Measurements from ENCODE around the gene RENBP.

The RENBP gene

GRCh38 chrX:153888344-153888743 lies 56.1 kb downstream of the RENBP start:
- DNase-seq (ENCODE audit: low spot score), result no peak

- no peak for DNase-seq (ENCODE audit: low spot score)
Measured at GRCh38 chrX:153887385-153887784, 57.1 kb downstream of the RENBP start.

DNA sequence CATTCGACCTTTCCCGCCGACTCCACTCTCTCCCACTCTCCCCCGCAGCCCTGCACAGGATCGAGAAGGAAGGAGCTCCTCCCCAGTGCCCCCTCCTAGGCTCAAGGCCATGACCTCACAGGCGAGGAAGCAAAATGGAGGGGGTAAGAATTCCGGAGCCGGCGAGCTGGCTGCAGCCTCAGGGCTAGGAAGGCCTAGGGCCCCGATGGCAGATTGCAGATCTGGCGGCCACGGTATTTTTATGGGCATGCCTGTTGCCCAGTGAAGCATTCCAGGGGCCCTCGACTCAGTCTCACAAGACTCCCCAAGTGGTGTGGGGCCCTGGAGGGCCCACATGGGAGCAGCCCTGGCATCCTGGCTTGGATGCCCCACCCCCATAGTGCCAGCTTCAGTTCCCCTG lies 57.5 kb downstream of the RENBP start:
- DNase-seq (ENCODE audit: low spot score), result no peak

DNA sequence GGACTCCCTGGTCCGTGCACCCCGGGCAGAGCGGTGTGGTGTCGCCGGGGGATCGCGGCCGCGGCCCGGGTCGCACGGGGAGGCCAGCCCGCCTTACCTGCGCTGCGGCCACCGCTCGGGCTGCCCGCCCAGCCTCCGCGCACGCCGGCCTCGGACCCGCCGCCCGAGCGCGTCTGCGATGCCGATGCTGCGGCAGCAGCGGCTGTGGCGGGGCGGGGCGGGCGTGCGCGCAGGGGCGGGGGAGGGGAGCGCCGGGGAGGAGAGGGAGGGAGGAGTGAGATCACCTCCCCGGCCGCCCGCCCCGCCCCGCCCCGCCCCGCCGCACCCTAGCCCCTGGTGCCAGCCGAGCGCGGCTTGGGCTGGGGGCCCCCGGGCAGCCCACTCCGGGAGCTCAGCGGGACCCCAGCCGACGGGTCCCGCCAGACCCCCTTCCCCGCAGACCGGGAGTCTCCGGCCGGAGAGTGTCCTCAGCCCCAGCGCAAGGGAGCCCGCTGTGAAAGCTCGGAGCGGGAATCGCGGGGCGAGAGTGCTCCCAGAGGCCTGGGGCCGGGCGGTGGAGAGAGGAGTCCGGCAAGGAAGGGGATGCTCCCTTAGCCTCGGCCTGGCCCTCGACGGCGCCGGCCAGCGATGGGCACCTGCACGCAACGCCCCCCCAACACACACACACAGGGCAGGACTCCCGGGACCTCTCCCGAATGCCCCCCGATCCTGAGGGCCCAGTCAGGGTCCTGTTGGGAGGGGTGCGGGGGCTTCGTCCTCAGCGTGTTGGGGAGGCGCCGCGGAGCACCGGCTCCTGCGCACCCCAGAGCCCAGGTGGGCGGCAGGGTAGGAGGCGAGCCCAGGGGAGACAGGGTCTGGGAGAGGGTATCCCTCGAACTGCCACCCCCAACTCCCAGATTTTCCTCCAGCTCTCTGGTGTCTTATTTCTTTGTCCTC lies 58.2 kb downstream of the RENBP start, which contains the start of gene L1CAM:
L1CAM (minus strand) TSS at position 206 of the 936 bp plus-strand sequence. CDS start 10,337 bp downstream, outside the sequence.
- DNase-seq (ENCODE audit: low spot score), result no peak
